Measurements from ENCODE around the gene CHI3L1.

DNA sequence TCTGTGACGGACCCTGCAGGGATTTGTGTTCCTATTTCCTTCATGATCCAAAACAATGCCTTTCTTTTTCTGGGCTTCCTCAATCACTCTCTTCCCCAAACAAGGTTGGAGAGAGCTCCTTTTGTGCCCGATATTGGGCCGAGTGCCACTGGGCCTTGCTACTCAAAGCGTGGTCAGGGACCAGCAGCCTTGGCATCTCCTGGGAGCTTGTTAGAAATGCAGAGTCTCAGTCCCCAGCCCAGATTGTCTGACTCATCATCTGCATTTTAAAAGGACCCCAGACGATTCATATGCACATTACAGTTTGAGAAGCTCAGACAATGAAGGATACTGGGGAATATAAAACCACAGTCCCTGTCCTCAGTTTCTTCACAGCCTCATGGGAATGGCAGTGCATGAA is 39.1 kb downstream of the CHI3L1 start:
- TF ChIP-seq POLR2AphosphoS5 (IDR thresholded peaks at IDR 0.05) (no peak), EP300 (IDR thresholded peaks at IDR 0.05; ENCODE audit: low read depth) (no peak)
- TF ChIP-seq, protein P1, sequence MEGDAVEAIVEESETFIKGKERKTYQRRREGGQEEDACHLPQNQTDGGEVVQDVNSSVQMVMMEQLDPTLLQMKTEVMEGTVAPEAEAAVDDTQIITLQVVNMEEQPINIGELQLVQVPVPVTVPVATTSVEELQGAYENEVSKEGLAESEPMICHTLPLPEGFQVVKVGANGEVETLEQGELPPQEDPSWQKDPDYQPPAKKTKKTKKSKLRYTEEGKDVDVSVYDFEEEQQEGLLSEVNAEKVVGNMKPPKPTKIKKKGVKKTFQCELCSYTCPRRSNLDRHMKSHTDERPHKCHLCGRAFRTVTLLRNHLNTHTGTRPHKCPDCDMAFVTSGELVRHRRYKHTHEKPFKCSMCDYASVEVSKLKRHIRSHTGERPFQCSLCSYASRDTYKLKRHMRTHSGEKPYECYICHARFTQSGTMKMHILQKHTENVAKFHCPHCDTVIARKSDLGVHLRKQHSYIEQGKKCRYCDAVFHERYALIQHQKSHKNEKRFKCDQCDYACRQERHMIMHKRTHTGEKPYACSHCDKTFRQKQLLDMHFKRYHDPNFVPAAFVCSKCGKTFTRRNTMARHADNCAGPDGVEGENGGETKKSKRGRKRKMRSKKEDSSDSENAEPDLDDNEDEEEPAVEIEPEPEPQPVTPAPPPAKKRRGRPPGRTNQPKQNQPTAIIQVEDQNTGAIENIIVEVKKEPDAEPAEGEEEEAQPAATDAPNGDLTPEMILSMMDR (IDR thresholded peaks at IDR 0.05) = no peak

Data from transverse colon (tissue), 4 donors.